Activated CD4-positive, alpha-beta T cell treated with anti-CD3 and anti-CD28 coated beads for 4 hours (primary cell): Measurements from ENCODE around the gene GAPDH.
"Not testable (repeated sequence)": the region's sequence is repeated elsewhere in the genome, so short reads cannot be mapped to it uniquely, and the experiment has no call there.

Experiments used
- DNase-seq, 2 donors: peaks; one replicate each; pipeline ENCODE4 v3.0.0-alpha.2; 2020

The GAPDH gene

GRCh38 chr12:6533923-6534694, at the start of gene GAPDH:
Gene GAPDH, plus strand, starts transcription at chr12:6534517. Its CDS starts 316 bp downstream, at chr12:6534833.
- peak; percentile 86 to 93 for DNase-seq

DNA sequence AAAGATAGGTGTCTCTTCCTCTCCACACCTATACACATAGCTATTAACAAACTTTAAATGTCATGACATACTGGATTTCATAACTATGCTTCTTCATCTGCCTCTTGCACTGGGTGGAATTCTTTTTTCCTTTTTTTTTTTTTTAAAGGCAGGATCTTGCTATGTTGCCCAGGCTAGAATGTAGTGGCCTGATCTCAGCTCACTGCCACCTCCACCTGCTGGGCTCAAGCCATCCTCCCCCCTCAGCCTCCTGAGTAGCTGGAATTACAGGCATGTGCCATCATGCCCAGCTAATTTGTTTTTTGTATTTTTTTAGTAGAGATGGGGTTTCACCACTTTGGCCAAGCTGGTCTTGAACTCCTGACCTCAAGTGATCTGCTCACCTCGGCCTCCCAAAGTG, 46.1 kb upstream of the GAPDH start:
- DNase-seq: no peak

DNA sequence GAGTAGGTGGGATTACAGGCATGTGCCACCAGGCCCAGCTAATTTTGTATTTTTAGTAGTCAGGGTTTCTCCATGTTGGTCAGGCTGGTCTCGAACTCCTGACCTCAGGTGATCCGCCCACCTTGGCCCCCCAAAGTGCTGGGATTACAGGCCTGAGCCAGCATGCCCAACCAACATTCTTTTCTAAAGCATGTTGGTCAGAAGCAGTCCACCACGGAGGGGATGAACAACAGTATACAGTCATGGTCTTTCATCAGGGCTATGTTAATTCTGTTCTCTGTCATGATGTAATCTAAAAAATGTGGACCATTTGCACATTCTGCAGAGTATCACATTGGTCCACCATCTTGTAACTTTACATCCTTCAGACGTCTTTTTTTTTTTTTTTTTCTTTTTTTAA, 44.9 kb upstream of the GAPDH start:
- DNase-seq: no peak

DNA sequence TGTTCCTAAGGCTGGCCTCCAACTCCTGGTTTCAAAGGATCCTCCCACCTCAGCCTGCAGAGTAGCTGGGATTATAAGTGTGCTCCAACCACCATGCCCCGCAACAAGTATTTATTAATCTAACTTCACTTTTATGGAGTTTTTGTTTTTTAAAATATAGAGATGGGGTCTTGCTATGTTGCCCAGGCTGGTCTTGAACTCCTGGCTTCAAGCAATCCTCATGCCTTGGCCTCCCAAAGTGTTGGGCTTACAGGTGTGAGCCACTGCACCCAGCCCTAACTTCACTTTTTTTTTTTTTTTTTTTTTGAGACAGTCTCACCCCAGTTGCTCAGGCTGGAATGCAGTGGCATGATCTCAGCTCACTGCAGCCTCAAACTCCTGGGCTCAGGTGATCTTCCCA, 43.6 kb upstream of the GAPDH start:
- DNase-seq: not testable (repeated sequence)

GRCh38 chr12:6492838-6493496, 41.4 kb upstream of the GAPDH start, which contains the start of gene MRPL51:
Gene MRPL51, minus strand, starts transcription at chr12:6493262. Its CDS starts 126 bp downstream, at chr12:6493136.
- DNase-seq: peak; percentile 93 to 98

DNA sequence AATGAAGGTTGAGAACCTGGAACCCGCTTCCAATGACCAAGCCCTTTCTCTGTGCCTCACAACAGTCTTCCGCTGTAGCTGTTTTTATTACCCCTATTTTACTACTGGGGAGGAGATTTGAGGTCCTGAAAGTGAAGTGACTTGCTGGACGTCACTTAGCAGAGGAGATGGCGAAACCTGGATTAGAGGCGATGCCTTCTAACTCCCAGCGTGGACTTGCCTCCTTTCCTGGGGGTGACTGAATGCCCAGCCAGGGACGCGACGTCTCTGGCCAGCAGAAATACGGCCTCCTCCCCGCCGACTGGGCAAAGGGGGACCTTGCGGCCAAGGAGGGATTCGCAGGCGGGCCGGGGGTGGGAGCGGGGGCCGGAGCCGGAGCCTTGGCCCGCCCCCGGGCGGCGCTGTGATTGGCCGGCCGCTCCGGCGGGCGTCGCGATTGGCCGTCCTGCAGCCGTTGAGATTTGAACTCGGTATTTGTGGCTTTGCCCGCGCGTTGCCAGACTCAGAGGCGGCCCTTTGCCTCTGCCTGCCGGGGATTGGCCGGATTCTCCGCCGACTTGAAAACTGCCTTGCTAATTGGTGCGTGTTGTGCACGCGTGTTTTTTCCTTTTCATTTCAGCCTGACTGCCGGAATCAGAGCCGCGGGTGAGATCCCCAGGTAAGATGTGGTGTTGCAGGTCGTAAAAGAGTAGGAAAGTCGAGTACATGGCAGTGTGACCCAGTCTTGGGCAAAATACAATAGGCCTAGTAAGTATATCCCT, 40.6 kb upstream of the GAPDH start, which contains the start of gene NCAPD2:
Gene NCAPD2, plus strand, starts transcription at position 606 of the 761 bp plus-strand sequence. CDS start 997 bp downstream, outside the sequence.
- DNase-seq: peak; percentile 92 to 94

DNA sequence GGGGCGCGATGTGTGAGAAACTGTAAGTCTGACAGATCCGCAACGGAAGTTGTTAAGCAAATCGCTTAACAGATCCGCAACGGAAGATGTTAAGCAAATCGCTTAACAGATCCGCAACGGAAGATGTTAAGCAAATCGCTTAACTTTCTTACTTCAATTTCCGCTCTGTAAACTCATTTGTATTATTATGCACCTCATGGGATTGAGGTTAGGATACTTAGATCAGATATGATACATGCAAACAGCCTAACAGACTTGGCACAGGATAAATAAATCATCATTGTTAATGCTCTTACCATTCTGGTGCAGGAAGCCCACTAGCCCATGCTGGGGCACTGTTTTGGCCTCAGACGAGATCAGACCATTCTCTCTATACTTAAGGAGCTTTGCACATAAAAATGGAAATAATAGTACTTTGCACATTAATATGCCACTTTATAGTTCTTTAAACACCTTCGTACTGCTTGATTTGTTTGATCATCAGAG, 40.0 kb upstream of the GAPDH start:
- no peak for DNase-seq

- DNase-seq: no peak
Observed at GRCh38 chr12:6494968-6495367, 39.3 kb upstream of the GAPDH start.

GRCh38 chr12:6497291-6497690, 37.0 kb upstream of the GAPDH start:
- DNase-seq: not testable (repeated sequence)

GRCh38 chr12:6500466-6500865, 33.9 kb upstream of the GAPDH start:
- DNase-seq: no peak

DNA sequence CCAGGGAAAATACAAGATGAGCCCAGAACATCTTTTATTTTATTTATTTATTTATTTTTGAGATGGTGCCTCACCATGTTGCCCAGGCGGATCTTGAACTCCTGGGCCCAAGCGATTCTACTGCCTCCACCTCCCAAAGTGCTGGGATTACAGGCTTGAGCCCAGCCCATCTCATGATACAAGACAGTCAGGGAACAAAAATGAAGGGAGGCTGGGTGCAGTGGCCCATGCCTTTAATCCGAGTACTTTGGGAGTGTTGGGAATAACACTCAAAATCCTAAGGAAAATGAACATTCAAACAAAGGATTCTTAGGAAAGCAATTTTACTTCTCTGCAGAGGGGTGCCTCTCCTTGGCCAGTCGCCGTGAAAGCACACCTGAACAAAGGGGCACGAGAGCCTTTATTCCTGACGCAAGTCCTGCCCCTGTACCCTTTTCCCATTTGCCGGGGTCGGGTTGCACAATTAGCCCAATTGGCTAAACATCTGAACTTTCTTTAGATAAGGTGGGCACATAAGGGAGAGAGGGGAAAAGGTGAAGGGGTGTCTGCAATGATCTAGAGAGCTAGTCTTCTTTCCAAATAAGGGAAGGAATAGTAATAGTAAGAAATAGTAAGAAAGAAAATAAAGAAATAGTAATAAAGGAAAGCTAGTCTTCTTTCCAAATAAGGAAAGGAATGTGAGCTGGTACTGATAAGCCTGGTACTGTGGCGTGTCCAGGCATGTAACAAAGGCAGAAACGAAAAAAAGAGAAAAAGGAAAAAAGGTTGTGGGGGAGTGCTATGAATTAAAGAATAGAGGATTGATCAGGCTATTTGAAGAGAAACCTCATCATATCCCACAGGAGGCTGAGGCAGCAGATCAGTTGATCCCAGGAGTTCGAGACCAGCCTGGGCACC, 27.0 kb upstream of the GAPDH start:
- no peak for DNase-seq

GRCh38 chr12:6508087-6508486, 26.2 kb upstream of the GAPDH start:
- DNase-seq: no peak

- DNase-seq: no peak
Observed at GRCh38 chr12:6520186-6520585, 14.1 kb upstream of the GAPDH start.

DNA sequence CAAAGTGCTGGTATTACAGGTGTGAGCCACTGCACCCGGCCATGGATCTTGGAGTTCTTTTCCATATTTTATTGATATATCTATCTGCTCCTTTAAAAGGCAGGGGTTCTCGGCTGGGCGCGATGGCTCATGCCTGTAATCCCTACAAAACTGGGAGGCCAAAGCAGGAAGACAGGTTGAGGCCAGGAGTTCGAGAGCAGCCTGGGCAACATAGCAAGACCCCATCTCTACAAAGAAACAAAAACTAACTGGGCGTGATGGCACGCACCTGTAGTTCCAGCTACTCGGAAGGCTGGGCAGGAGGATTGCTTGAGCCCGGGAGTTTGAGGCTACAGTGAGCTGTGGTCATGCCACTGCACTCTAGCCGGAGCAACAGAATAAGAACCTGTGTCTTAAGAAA, 12.1 kb upstream of the GAPDH start:
- DNase-seq: no peak

DNA sequence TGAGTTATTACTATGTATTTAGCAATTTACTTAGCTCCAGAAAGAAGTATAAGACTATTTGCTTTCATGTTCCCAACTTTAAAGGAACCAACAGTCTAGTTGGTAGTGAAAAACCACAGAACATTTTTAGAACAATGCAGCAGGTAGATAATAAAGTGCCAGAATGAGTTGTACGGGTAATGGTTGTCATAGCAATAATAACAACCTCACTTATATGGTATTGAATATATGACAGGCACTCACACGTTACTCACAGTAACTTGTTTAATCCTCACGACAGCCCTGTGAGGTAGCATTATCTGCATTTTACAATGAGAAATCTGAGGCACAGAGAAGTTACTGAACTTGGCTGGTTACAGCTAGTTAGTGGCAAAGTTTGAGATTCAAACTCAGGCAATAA, 10.6 kb upstream of the GAPDH start:
- no peak for DNase-seq

GRCh38 chr12:6524648-6525047, 9.7 kb upstream of the GAPDH start:
- DNase-seq: no peak

DNA sequence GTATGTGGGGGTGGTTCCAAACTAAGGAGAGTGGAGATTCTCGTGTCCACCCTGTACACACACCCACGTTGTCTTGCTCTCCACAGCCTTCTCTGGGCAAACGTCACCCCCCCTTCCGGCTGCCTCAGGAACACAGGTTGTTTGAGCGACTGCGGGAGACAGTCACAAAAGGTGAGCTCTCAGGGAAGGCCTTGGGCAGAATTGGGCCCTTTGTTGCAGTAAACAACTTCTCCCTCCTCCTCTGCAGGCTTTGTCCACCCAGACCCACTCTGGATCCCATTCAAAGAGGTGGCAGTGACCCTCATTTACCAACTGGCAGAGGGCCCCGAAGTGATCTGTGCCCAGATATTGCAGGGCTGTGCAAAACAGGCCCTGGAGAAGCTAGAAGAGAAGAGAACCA, 8.1 kb upstream of the GAPDH start:
- DNase-seq: no peak

GRCh38 chr12:6526766-6527525, 7.4 kb upstream of the GAPDH start:
- no peak for DNase-seq

DNA sequence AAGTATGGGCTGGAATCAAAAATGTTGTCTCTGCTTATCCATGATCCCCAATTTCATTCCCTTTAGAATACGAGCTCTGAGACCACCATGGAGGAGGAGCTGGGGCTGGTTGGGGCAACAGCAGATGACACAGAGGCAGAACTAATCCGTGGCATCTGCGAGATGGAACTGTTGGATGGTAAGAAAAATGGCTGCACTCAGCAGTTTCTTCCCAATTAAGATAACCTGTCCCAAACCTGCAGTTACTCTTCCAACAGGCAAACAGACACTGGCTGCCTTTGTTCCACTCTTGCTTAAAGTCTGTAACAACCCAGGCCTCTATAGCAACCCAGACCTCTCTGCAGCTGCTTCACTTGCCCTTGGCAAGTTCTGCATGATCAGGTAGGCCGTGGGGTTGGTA, 6.6 kb upstream of the GAPDH start:
- DNase-seq: no peak

- no peak for DNase-seq
Observed at GRCh38 chr12:6528539-6529235, 5.6 kb upstream of the GAPDH start.

DNA sequence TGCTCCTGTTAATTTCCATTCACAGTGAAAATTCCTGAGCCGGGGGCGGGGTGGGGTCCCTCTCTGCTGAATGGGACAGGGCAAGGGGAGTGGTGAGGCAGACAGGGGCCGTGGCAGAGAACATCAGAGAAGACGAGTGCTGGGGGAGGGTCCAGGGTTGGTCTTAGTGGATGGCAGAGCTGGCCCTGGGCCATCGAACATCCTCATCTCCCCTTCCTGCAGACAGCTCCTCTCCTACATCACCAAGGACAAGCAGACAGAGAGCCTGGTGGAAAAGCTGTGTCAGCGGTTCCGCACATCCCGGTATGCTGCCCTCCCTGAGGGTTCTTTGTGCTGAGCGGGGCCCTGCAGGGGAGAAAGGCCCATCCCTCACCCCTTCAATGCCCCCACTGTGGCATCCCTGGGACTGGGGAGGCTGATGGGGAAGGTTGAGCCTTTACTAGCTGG, 5.0 kb upstream of the GAPDH start:
- no peak for DNase-seq
